ENCODE results near the gene KCNG2. TPM values are rescaled to one million over a fixed set of nuclear protein-coding genes. Genes with fewer than 3 reads are reported as not detected.

The KCNG2 gene
- total and polyA plus RNA-seq, 2 of the 4 experiments (the other 2 are of a cell fraction): not detected

- TF ChIP-seq CTCF (conservative IDR thresholded peaks at IDR 0.05; ENCODE audit: low read depth, low read length) (no peak), SMC3 (IDR thresholded peaks at IDR 0.05; ENCODE audit: low read depth, low read length) (no peak), POLR2A (IDR thresholded peaks at IDR 0.05; ENCODE audit: low read depth, low read length) (no peak)
- Histone ChIP-seq H4K5ac (ENCODE audit: low read depth, low read length) (no peak overlapping the region), H3K23ac (ENCODE audit: low read depth, low read length) (no peak overlapping the region), H3K18ac (ENCODE audit: low read depth, low read length) (no peak overlapping the region), H3K9me1 (ENCODE audit: insufficient read depth, low read length) (no peaks in the 10 kb centered on the region), H3K36me3 (ENCODE audit: control insufficient read depth, insufficient read depth, low read length) (no peaks in the 10 kb centered on the region), H3K4me3 (ENCODE audit: insufficient read depth, low read depth, low read length) (no peak overlapping the region), H2BK20ac (ENCODE audit: low read depth, low read length) (no peak overlapping the region), H4K91ac (ENCODE audit: insufficient read depth, low read depth, low read length) (no peak overlapping the region), H2BK120ac (ENCODE audit: low read depth, low read length) (no peak overlapping the region), H2AK9ac (replicated peaks; ENCODE audit: low read depth, low read length, poor library complexity) (no peak overlapping the region), H3K79me1 (ENCODE audit: low read depth in 1 of 2, low read length in 2 of 2) (no peaks in the 10 kb centered on the region), H4K8ac (ENCODE audit: low read depth in 2 of 2, low read length in 2 of 2) (no peak overlapping the region), H3K27ac (ENCODE audit: insufficient read depth, low read length) (no peak overlapping the region), H2AK5ac (ENCODE audit: low read depth, low read length) (no peak overlapping the region), H3K56ac (ENCODE audit: extremely low read depth, insufficient read depth, low read length) (no peak overlapping the region), H3K4ac (ENCODE audit: low read depth, low read length) (no peak overlapping the region), H2BK15ac (ENCODE audit: low read depth, low read length) (no peak overlapping the region), H4K20me1 (ENCODE audit: insufficient read depth, low read length) (no peaks in the 10 kb centered on the region), H2AFZ (replicated peaks; ENCODE audit: low read length, poor library complexity) (no peak overlapping the region), H3K27me3 (ENCODE audit: control insufficient read depth, insufficient read depth, low read length) (peaks cover 26% of the 10 kb centered on the region), H2BK5ac (ENCODE audit: low read depth, low read length, poor library complexity, severe bottlenecking) (no peak overlapping the region), H3K4me1 (ENCODE audit: control insufficient read depth, insufficient read depth, low read length) (no peaks in the 10 kb centered on the region), H3K9me3 (ENCODE audit: control insufficient read depth, insufficient read depth, low read length) (peaks cover 5% of the 10 kb centered on the region; the same call in 1 of the 2 replicates), H3K9ac (ENCODE audit: low read depth, low read length) (no peak overlapping the region), H3K14ac (replicated peaks; ENCODE audit: low read depth, low read length) (no peak overlapping the region), H3K4me2 (ENCODE audit: low read depth, low read length) (no peak overlapping the region)
- ChIA-PET CTCF (no interaction called here), POLR2A (ENCODE audit: unreplicated experiment) (no interaction called here)
- in situ Hi-C loops (cut with MboI; ENCODE audit: low sequenced_read_pairs) (no loop called here), dilution Hi-C loops (cut with HindIII; ENCODE audit: low sequenced_read_pairs, unreplicated experiment) (no loop called here), intact Hi-C loops (cut with micrococcal nuclease) (no loop called here)
- no peak for DNase-seq
- WGBS, 2 experiments (ENCODE audit: extremely low coverage in 2 of 2, insufficient read length in 1 of 2): 88% methylated on average over 1 of the region's 8 CpGs; no CpG with 5 or more reads in 1 of the 2 experiments
- no TSS peak for BruUV-seq (replicated peaks)
- ATAC-seq (ENCODE audit: low read depth): no peak
These were observed 17.2 kb upstream of the KCNG2 start for GRCh38 chr18:79780547-79780946.

Data from IMR-90 (cell line).